Transverse colon (tissue), 4 donors: ENCODE data around the gene CTSF. TPM values are rescaled to one million over a fixed set of nuclear protein-coding genes. Genes with fewer than 3 reads are reported as not detected.

Source experiments
- DNase-seq: peaks from one replicate; pipeline ENCODE4 v3.0.0-alpha.2; 2019
- H3K27ac ChIP-seq, 4 donors: fragments of 200-600 bp; sonication (generic); 2 replicates each; pipeline ENCODE4 v1.5.1; 2016 to 2018; ENCODE audit warnings: inconsistent platforms in 4 of 4
- H3K27me3 ChIP-seq: fragments of 200-600 bp; sonication (generic); 2 replicates; pipeline ENCODE4 v1.5.1; 2017; ENCODE audit warnings: inconsistent platforms
- H3K36me3 ChIP-seq, 4 donors: fragments of 200-600 bp; sonication (generic); 2 replicates each; pipeline ENCODE4 v1.5.1; 2017 to 2019; ENCODE audit warnings: inconsistent platforms in 4 of 4
- H3K4me1 ChIP-seq, 4 donors: fragments of 200-600 bp; sonication (generic); 2 replicates each; pipeline ENCODE4 v1.5.1; 2017 to 2020; ENCODE audit warnings: inconsistent platforms in 4 of 4
- H3K4me3 ChIP-seq, 4 donors: fragments of 200-600 bp; sonication (generic); 1 replicate in 1 of 4; 2 replicates in 3 of 4; pipeline versions ENCODE4 v1.5.1 to v1.6.1; 2017 to 2019; ENCODE audit warnings: inconsistent platforms in 4 of 4
- H3K9me3 ChIP-seq, 2 donors: fragments of 200-600 bp; sonication (generic); 2 replicates each; pipeline ENCODE4 v1.5.1; 2017 to 2019; ENCODE audit warnings: inconsistent platforms in 2 of 2
- CTCF ChIP-seq, 5 experiments: fragments of 200-600 bp in 3 of 5; fragments of 450-650 bp in 2 of 5; sonication (generic) in 3 of 5; IDR thresholded peaks; 1 replicate in 2 of 5; 2 replicates in 3 of 5; pipeline ENCODE4 v1.5.1; 2016 to 2017; ENCODE audit warnings: antibody characterized with exemption in 5 of 5, inconsistent platforms in 3 of 5, mild to moderate bottlenecking in 2 of 5, moderate library complexity in 1 of 5
- EP300 ChIP-seq: sonication (generic); formaldehyde crosslinking; IDR thresholded peaks from one replicate; pipeline ENCODE4 v1.6.1; 2017; ENCODE audit warnings: antibody characterized with exemption, low read depth
- POLR2A ChIP-seq: fragments of 450-650 bp; IDR thresholded peaks from one replicate; pipeline ENCODE4 v1.6.1; 2016; ENCODE audit warnings: antibody characterized with exemption, mild to moderate bottlenecking, moderate library complexity
- POLR2AphosphoS5 ChIP-seq, 3 donors: sonication (generic); formaldehyde crosslinking; IDR thresholded peaks; one replicate each; pipeline ENCODE4 v1.6.1; 2016; ENCODE audit warnings: antibody characterized with exemption in 3 of 3
- WGBS, 2 donors: methylation state at CpG; one replicate each; pipeline ENCODE4 v1.1.5; 2018; ENCODE audit warnings: low coverage in 1 of 2; 5-methylcytosine and 5-hydroxymethylcytosine counted together
- in situ Hi-C, 4 donors: fragments of 200-750 bp; cut with MboI; loops; one replicate each; pipeline versions ENCODE4 v1.15.0 to v1.15.1; 2017; ENCODE audit warnings: low sequenced_read_pairs in 3 of 4, low pct_ligation_motif_present in 1 of 4, low pct_unique_long_range_greater_than_20kb in 1 of 4
- intact Hi-C: fragments of 100-400 bp; cut with DNase I; formaldehyde crosslinking; loops from one replicate; pipeline ENCODE4 v1.15.1; 2023; ENCODE audit warnings: low total_unique reads
- total RNA-seq, 4 donors: library from RNA; depleted of rRNA; stranded (reverse); fragments of >200 nt; gene quantifications; one replicate each; pipeline ENCODE4 v1.1.0, GENCODE V29; 2016

CTSF gene
- total RNA-seq, 4 donors from 2014 or later, result 23.5 to 80.6 (median 39.0) TPM

- Histone ChIP-seq H3K9me3 (no peaks in the 10 kb centered on the region), H3K27me3 (no peaks in the 10 kb centered on the region), H3K4me1 (no peaks in the 10 kb centered on the region), H3K27ac (no peak overlapping the region), H3K36me3 (peaks cover 0 to 5% (median 0%) of the 10 kb centered on the region in 4 donors), H3K4me3 (no peak overlapping the region)
- in situ Hi-C loops, result no loop called here
- TF ChIP-seq CTCF (IDR thresholded peaks at IDR 0.05) (no peak), EP300 (no peak), POLR2AphosphoS5 (IDR thresholded peaks at IDR 0.05) (no peak), POLR2A (no peak)
- 76 to 95% methylated on average over 2 to 6 of the region's 6 CpGs for WGBS, 2 donors
- no peak for DNase-seq
- intact Hi-C loops, result no loop called here
Measured at GRCh38 chr11:66532784-66533183, 35.6 kb downstream of the CTSF start.

- no peak for DNase-seq
- Histone ChIP-seq H3K27me3 (no peaks in the 10 kb centered on the region), H3K4me3 (no peak overlapping the region), H3K4me1 (no peaks in the 10 kb centered on the region), H3K36me3 (peaks cover 0 to 5% (median 0%) of the 10 kb centered on the region in 4 donors), H3K9me3 (no peaks in the 10 kb centered on the region), H3K27ac (no peak overlapping the region)
- in situ Hi-C loops, result no loop called here
- 96% methylated on average over 10 of the region's 11 CpGs; no CpG with 5 or more reads in 1 of the 2 donors for WGBS, 2 donors
- TF ChIP-seq EP300, result no peak
- TF ChIP-seq CTCF (IDR thresholded peaks at IDR 0.05), result no peak
- no peak for TF ChIP-seq POLR2AphosphoS5 (IDR thresholded peaks at IDR 0.05)
- no peak for TF ChIP-seq POLR2A
- intact Hi-C loops, result no loop called here
Measured at GRCh38 chr11:66531841-66532240, 36.6 kb downstream of the CTSF start.

- Histone ChIP-seq H3K36me3 (peaks cover 0 to 5% (median 0%) of the 10 kb centered on the region in 4 donors), H3K4me1 (no peaks in the 10 kb centered on the region), H3K27me3 (no peaks in the 10 kb centered on the region), H3K9me3 (no peaks in the 10 kb centered on the region), H3K4me3 (no peak overlapping the region), H3K27ac (no peak overlapping the region)
- WGBS, 2 donors, result 92% methylated on average over 10 of the region's 10 CpGs; no CpG with 5 or more reads in 1 of the 2 donors
- TF ChIP-seq EP300 (no peak), CTCF (IDR thresholded peaks at IDR 0.05) (no peak), POLR2AphosphoS5 (IDR thresholded peaks at IDR 0.05) (no peak), POLR2A (no peak)
- in situ Hi-C loops, result no loop called here
- intact Hi-C loops, result no loop called here
- no peak for DNase-seq
Measured at GRCh38 chr11:66530927-66531709, 37.3 kb downstream of the CTSF start.

GRCh38 chr11:66529655-66530054, 38.8 kb downstream of the CTSF start:
- peaks cover 0 to 5% (median 0%) of the 10 kb centered on the region in 4 donors for H3K36me3 ChIP-seq
- H3K9me3 ChIP-seq, result no peaks in the 10 kb centered on the region
- intact Hi-C loops (no loop called here), in situ Hi-C loops (no loop called here)
- H3K4me1 ChIP-seq, result no peaks in the 10 kb centered on the region
- DNase-seq, result no peak
- WGBS, 2 donors, result 91% methylated on average over 13 of the region's 13 CpGs; no CpG with 5 or more reads in 1 of the 2 donors
- TF ChIP-seq EP300 (no peak), POLR2AphosphoS5 (IDR thresholded peaks at IDR 0.05) (no peak), POLR2A (no peak), CTCF (IDR thresholded peaks at IDR 0.05) (no peak)
- H3K27me3 ChIP-seq, result no peaks in the 10 kb centered on the region
- H3K4me3 ChIP-seq, result no peak overlapping the region
- no peak overlapping the region for H3K27ac ChIP-seq
